Endometrial microvascular endothelial cells (primary cell): ENCODE data around the gene SPDYE2B. TPM values are rescaled to one million over a fixed set of nuclear protein-coding genes. Genes with fewer than 3 reads are reported as not detected.
"Not testable (repeated sequence)": the region's sequence is repeated elsewhere in the genome, so short reads cannot be mapped to it uniquely, and the experiment has no call there.

ENCODE experiments used
- in situ Hi-C: cut with HindIII; loops from 2 replicates; pipeline ENCODE4 v1.10.0; 2017; ENCODE audit warnings: low sequenced_read_pairs, low pct_unique_long_range_greater_than_20kb; ENCODE audit errors: inconsistent ontology term
- total RNA-seq: library from RNA; depleted of rRNA; stranded (reverse); fragments of >200 nt; gene quantifications from one replicate; pipeline ENCODE4 v1.2.3, GENCODE V29; 2015; ENCODE audit errors: inconsistent ontology term

Gene SPDYE2B
- total RNA-seq, result not detected

GRCh38 chr7:102649924-102650323 lies at the start of gene SPDYE2B:
TSS of gene SPDYE2B (plus strand) at chr7:102650319. CDS start at chr7:102652349, 2,030 bp downstream.
- in situ Hi-C loops, result not testable (repeated sequence)

- in situ Hi-C loops, result not testable (repeated sequence)
Observed at GRCh38 chr7:102602317-102602716, 47.8 kb upstream of the SPDYE2B start.

- in situ Hi-C loops, result not testable (repeated sequence)
Observed at GRCh38 chr7:102604431-102605145, 45.5 kb upstream of the SPDYE2B start.

GRCh38 chr7:102606848-102607247 lies 43.3 kb upstream of the SPDYE2B start:
- in situ Hi-C loops, result not testable (repeated sequence)

GRCh38 chr7:102609734-102610133 lies 40.4 kb upstream of the SPDYE2B start:
- in situ Hi-C loops, result not testable (repeated sequence)

GRCh38 chr7:102610441-102610840 lies 39.7 kb upstream of the SPDYE2B start:
- in situ Hi-C loops, result not testable (repeated sequence)

- in situ Hi-C loops, result not testable (repeated sequence)
Observed at GRCh38 chr7:102611013-102611674, 39.0 kb upstream of the SPDYE2B start.

- in situ Hi-C loops, result not testable (repeated sequence)
Observed at GRCh38 chr7:102611675-102612325, 38.3 kb upstream of the SPDYE2B start.

GRCh38 chr7:102613575-102614345 lies 36.4 kb upstream of the SPDYE2B start:
- in situ Hi-C loops, result not testable (repeated sequence)

GRCh38 chr7:102614346-102614697 lies 35.8 kb upstream of the SPDYE2B start:
- in situ Hi-C loops, result not testable (repeated sequence)

GRCh38 chr7:102614873-102615272 lies 35.2 kb upstream of the SPDYE2B start:
- in situ Hi-C loops, result not testable (repeated sequence)

- in situ Hi-C loops, result not testable (repeated sequence)
Observed at GRCh38 chr7:102615930-102616329, 34.2 kb upstream of the SPDYE2B start.

GRCh38 chr7:102616507-102617125 lies 33.5 kb upstream of the SPDYE2B start, which contains the start of gene RASA4:
TSS of gene RASA4 (minus strand) at chr7:102616756. CDS start at chr7:102616689, 67 bp downstream.
- in situ Hi-C loops, result not testable (repeated sequence)

GRCh38 chr7:102618122-102618521 lies 32.0 kb upstream of the SPDYE2B start:
- in situ Hi-C loops, result not testable (repeated sequence)

GRCh38 chr7:102627271-102627904 lies 22.7 kb upstream of the SPDYE2B start:
- in situ Hi-C loops, result not testable (repeated sequence)

GRCh38 chr7:102630622-102631021 lies 19.5 kb upstream of the SPDYE2B start:
- in situ Hi-C loops, result not testable (repeated sequence)

GRCh38 chr7:102634299-102634698 lies 15.8 kb upstream of the SPDYE2B start:
- in situ Hi-C loops, result not testable (repeated sequence)

- in situ Hi-C loops, result not testable (repeated sequence)
Observed at GRCh38 chr7:102635354-102635753, 14.8 kb upstream of the SPDYE2B start.
